ENCODE measurements around the gene OGFOD3. TPM values are rescaled to one million over a fixed set of nuclear protein-coding genes. Genes with fewer than 3 reads are reported as not detected.

The OGFOD3 gene
- total and polyA plus RNA-seq, 2 experiments from 2014 or later = 9.6 to 24.6 TPM

GRCh38 chr17:82342361-82343079 lies 75.9 kb downstream of the OGFOD3 start:
- no peak for TF ChIP-seq POLR2AphosphoS5 (IDR thresholded peaks at IDR 0.05; ENCODE audit: low read depth)
- TF ChIP-seq ETS1 (IDR thresholded peaks at IDR 0.05) = no peak
- TF ChIP-seq ZNF114 (CRISPR knock-in tag; IDR thresholded peaks at IDR 0.05) = no peak
- no peak for TF ChIP-seq JUNB (IDR thresholded peaks at IDR 0.05; ENCODE audit: unreplicated experiment)
- no peak for TF ChIP-seq CREB1 (CRISPR knock-in tag; IDR thresholded peaks at IDR 0.05; ENCODE audit: low read depth)
- no peak for TF ChIP-seq EZH2phosphoT487 (IDR thresholded peaks at IDR 0.05; ENCODE audit: unreplicated experiment)
- no peak for TF ChIP-seq CTCF (conservative IDR thresholded peaks at IDR 0.05; ENCODE audit: low read depth in 2 of 2)
- TF ChIP-seq REST (IDR thresholded peaks at IDR 0.05; ENCODE audit: unreplicated experiment) = no peak
- no peak for TF ChIP-seq STAT1 (IDR thresholded peaks at IDR 0.05; ENCODE audit: unreplicated experiment)
- TF ChIP-seq NANOG (IDR thresholded peaks at IDR 0.05; ENCODE audit: borderline replicate concordance) = no peak
- no peak for TF ChIP-seq EZH2 (IDR thresholded peaks at IDR 0.05; ENCODE audit: low read depth, unreplicated experiment)
- TF ChIP-seq ZNF331 (CRISPR knock-in tag; IDR thresholded peaks at IDR 0.05; ENCODE audit: low read depth) = no peak
- TF ChIP-seq ZNF462 (CRISPR knock-in tag; IDR thresholded peaks at IDR 0.05) = no peak
- Mint-ChIP-seq H3K36me3 (ENCODE audit: low read depth) (peaks cover 4% of the 10 kb centered on the region), H3K27ac (no peak overlapping the region), H3K4me3 (no peak overlapping the region), H3K9me3 (peaks cover 15% of the 10 kb centered on the region), H3K27me3 (ENCODE audit: insufficient read depth, low read depth, poor library complexity) (peaks cover 18% of the 10 kb centered on the region), H3K4me1 (peaks cover 13% of the 10 kb centered on the region; the same call in 2 of the 3 replicates)
- no peaks in the 10 kb centered on the region for H3K36me3 ChIP-seq (ENCODE audit: insufficient read depth)
- H3F3A ChIP-seq (replicated peaks; ENCODE audit: low read depth) = no peaks in the 10 kb centered on the region
- peaks cover 5% of the 10 kb centered on the region; the same call in 1 of the 2 replicates for H3K27me3 ChIP-seq (ENCODE audit: insufficient read depth)
- no peak overlapping the region for H3K27ac ChIP-seq (ENCODE audit: low read depth)
- no peak for ATAC-seq
- 0 out of 2 replicates have a peak, but pooled peaks cover under 1% of the 10 kb centered on the region for H4K20me1 ChIP-seq (replicated peaks; ENCODE audit: insufficient read depth)
- no peaks in the 10 kb centered on the region for H3K79me2 ChIP-seq (replicated peaks; ENCODE audit: insufficient read depth)
- H3K9me2 ChIP-seq (ENCODE audit: insufficient read depth) = no peaks in the 10 kb centered on the region
- H3K4me1 ChIP-seq (ENCODE audit: insufficient read depth) = no peaks in the 10 kb centered on the region
- no peak for DNase-seq (ENCODE audit: low spot score)
- no peak overlapping the region for H3K4me2 ChIP-seq
- no peak overlapping the region for H3K4me3 ChIP-seq
- no peak overlapping the region for H2AFZ ChIP-seq
